A172 (cell line): ENCODE data around the gene CCDC18. TPM values are rescaled to one million over a fixed set of nuclear protein-coding genes. Genes with fewer than 3 reads are reported as not detected.
A peak's percentile ranks its signal among the peaks of the same experiment; 100 is the strongest.
"Not testable (repeated sequence)": the region's sequence is repeated elsewhere in the genome, so short reads cannot be mapped to it uniquely, and the experiment has no call there.

Experiments
- DNase-seq: peaks from one replicate; pipeline ENCODE4 v3.0.0-alpha.2; 2015; ENCODE audit warnings: low spot score
- total RNA-seq: library from RNA; depleted of rRNA; stranded (reverse); fragments of >200 nt; shearing (Covaris generic); gene quantifications from 2 replicates; pipeline ENCODE4 v1.2.3, GENCODE V29; 2014; rRNA removed

The CCDC18 gene, protein sequence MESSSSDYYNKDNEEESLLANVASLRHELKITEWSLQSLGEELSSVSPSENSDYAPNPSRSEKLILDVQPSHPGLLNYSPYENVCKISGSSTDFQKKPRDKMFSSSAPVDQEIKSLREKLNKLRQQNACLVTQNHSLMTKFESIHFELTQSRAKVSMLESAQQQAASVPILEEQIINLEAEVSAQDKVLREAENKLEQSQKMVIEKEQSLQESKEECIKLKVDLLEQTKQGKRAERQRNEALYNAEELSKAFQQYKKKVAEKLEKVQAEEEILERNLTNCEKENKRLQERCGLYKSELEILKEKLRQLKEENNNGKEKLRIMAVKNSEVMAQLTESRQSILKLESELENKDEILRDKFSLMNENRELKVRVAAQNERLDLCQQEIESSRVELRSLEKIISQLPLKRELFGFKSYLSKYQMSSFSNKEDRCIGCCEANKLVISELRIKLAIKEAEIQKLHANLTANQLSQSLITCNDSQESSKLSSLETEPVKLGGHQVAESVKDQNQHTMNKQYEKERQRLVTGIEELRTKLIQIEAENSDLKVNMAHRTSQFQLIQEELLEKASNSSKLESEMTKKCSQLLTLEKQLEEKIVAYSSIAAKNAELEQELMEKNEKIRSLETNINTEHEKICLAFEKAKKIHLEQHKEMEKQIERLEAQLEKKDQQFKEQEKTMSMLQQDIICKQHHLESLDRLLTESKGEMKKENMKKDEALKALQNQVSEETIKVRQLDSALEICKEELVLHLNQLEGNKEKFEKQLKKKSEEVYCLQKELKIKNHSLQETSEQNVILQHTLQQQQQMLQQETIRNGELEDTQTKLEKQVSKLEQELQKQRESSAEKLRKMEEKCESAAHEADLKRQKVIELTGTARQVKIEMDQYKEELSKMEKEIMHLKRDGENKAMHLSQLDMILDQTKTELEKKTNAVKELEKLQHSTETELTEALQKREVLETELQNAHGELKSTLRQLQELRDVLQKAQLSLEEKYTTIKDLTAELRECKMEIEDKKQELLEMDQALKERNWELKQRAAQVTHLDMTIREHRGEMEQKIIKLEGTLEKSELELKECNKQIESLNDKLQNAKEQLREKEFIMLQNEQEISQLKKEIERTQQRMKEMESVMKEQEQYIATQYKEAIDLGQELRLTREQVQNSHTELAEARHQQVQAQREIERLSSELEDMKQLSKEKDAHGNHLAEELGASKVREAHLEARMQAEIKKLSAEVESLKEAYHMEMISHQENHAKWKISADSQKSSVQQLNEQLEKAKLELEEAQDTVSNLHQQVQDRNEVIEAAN (N-terminal part only)
- total RNA-seq, result 10.0 and 11.7 TPM in 2 replicates

DNA sequence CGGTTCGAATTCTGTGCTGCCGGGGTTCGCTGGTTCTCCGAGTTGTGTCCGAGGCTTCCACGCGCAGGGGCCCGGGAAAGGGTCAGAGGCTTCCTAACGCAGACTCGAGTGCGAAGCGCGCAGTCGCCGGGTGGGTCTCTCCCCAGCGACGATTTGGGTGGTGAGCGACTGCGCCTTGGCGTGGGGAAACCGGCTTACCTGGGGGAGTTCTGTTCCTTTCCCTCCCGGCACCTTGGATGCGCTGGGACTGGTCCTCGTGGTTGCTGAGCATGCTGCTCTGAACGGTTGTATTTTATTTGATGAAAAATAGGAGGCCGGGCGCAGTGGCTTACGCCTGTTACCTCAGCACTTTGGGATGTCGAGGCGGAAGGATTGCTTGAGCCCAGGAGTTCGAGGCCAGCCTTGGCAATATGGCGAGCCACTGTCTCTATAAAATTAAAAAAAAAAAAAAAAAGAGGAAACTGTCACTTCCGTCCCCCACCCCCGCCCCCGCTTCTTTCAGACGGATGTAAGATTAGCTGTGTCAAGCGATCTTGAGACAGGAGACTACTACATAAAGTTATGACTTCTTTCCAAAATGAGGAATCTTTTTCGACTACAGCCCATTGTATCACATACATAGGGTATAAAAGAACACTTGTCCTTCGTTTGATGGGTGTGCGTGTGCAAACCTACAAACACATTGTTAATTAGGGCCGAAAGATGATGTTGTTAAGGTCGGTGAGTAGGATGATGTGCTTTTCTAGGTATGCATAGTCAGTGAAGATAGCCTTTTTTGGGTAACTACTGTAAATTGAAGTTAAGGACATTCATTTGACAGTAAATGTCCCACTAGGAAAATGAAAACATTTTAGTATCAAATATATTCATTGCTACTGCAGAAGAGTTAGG, at the start of gene CCDC18:
Gene CCDC18 (plus strand): TSS at position 2 of the 891 bp plus-strand sequence. CDS start 2,638 bp downstream, outside the sequence.
- peak; percentile 11 for DNase-seq

DNA sequence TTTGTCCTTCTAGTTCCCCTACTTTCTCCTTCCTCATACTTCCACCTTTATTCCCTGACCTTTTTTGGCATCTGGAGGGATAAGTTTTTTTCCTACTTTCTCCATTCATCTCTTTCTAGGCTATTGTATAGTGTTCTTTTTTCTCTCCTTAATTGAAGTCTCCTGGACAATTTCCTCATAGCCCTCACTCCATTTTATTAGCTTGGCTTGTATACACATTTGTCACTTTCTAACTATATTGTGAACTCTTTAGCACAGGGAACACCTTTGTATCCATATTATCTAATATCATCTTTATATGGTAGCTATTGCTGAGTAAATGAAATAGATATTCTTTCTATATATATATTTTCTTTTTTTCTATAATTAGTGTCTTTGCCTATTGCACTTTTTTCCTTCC, 47.9 kb upstream of the CCDC18 start:
- no peak for DNase-seq

DNA sequence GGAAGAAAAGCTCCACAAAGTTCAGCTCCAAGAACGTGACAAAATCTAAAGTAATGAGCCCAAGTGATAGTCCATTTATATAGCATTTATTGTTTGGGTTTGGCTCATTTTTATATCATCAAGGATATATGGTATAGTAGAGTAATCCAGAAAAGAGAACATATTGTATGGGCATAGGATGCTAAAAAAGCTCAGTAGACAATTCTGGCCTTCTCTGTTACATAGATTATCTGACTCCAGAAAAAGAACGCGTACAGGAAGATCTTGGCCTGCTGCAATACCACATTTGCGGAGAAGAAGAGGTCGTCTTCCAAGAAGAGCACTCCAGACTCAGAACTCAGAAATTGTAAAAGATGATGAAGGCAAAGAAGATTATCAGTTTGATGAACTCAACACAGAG, 44.1 kb upstream of the CCDC18 start:
- DNase-seq, result no peak

DNA sequence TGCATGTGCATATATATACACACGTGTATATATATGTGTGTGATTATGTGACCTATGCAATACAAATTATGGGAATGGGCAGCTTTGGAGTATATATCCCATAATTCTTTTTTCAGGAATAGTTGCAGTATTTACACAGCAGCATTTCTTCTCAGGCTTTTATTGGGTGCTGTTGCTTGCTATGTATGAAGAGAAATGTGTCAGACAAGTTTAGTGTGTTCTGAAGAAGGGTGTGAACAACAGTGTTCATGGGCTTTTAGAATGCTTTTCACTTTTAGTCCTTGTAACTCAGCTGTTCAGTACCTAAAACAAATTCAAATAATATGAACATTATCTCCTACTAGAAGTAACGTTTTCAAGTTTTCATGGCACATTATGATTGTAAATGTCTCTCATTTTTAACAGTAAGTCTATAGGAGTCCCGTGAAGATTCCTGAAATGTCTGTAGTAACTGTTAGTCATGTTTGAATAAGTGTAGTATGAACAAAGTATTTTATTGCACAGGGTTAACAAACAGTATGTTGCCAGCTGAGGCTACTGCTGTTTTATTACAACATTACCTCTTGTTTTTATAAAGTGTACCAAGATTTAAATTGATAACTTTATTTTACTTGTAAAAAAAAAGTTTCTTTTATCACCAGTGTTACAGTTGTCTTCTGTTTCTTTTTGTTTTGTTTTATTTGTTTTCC, 42.8 kb upstream of the CCDC18 start:
- DNase-seq, result no peak

DNA sequence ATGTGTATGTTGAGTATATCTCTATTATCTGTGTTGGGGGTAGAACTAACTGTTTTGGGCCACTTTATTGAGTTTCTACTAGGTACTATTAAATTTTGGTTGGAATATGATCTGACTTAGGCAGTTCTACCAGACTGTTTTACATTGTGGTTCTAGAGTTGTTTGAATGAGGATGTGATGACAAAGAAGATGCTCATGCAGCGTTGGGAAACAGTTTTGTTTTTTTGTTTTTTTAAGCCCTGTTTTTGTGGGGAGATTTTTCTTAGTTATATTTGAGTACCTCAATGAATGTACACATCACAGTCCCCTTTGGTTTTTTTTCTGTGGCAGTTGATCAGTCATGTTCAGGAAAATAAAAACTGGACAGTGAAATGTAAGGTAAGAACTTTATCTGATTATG, 40.4 kb upstream of the CCDC18 start:
- DNase-seq, result no peak

DNA sequence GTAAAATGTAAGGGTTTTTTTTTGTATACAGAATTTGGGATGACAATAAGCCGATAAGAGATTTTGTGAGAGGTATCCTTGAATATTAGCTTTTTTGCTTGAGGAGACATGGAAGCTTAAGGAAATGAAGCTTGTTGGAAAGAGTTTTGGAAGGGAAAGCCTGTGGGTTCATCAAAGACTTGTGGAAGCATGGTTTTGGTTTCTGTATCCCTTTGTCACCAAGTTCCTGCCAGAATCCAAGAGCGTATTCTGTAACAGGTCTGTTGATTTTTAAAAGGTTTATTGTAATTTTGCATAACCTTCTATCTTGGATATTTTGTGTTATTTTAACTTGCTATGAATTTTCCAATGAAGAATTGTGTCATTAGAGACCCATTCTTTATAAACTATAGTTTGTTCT, 38.4 kb upstream of the CCDC18 start:
- no peak for DNase-seq

DNA sequence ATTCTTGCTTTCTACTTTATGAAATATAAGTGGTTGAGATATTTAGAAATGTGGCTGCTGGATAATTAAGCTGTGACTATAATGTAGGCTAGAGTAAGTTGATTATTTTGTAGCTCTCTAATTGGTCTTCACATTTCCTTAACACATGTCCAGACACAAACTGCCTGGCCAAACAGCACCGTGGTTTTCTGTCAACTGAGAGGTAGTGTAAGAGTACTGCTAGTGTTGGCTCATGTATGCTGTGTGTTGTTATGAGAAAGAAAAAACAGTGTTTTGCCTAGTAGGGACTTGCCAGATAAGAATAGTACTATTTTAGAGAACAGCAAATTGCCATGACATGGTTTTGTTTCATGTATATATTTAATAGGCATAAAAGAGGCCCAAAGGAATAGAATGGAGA, 37.4 kb upstream of the CCDC18 start:
- no peak for DNase-seq

DNA sequence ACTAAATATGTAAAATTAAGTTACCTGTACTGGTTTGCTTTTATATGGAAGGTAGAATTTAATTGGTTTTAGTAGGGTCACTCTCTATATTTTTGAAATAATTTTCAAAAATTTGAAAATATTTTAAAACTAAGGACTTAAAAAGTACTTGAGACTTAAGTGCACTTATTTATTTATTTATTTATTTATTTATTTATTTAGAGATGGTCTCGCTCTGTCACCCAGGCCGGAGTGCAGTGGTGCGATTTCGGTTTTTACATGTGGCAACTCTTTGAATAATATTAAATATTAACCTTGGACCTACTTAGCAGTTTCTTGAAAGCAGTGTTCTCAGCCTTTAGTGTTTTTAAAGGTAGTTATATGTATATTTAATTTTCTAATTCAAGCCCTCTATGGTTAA, 36.8 kb upstream of the CCDC18 start:
- DNase-seq, result no peak

DNA sequence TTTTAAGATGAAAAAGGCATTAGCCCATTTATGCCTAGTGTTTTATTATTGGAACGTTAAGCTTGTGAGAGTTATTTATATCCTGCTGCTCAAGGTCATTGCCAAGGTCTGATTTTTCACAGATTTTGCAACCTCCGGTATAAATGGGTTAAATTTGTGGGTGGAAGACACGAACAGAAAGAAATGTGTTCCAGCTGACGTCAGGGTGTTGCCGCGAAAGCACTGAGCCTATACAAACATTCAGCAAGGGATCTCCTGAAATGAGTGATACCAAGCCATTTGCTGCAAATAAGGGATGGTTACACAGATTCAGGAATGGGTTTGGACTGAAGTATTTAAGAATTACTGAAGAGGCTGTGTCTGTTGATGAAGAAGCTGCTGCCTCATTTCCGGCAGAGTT, 32.5 kb upstream of the CCDC18 start:
- no peak for DNase-seq

DNA sequence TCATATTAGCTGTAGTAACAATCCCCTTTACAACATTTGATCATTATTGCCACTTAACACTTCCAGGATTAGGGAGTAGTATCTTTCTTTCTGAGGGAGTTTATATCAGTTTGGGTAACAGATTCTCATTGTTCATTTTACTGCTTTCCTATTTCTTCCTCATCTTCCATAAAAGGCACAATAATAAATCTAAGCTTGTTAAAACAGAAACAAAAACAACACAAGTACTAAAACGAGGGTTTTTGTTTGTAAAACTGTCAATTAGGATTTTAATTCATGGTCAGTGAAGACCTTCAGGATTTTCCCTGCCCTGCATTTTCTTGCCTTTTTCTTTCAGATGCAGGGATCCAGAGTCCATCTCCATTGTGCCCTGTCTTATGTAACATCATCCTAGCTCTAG, 29.8 kb upstream of the CCDC18 start:
- DNase-seq, result no peak

DNA sequence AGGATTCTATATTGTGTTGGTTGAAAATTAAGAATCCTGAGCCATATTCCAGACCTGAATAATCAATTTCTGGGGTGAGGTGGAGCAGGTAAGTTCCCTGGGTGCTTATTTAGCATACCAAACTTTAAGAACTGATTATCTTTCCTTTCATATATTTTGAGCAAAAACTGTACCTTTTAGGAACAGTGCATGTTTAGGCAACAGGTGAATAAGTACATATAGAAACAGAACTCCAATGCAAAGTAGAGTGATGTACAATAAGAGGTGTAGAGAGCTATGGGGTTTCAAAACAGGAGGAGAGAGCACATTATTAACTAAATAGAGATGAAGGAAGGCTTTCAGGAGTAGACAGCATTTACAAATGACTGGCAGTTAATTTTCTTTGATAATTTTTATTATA, 29.1 kb upstream of the CCDC18 start:
- DNase-seq, result no peak

DNA sequence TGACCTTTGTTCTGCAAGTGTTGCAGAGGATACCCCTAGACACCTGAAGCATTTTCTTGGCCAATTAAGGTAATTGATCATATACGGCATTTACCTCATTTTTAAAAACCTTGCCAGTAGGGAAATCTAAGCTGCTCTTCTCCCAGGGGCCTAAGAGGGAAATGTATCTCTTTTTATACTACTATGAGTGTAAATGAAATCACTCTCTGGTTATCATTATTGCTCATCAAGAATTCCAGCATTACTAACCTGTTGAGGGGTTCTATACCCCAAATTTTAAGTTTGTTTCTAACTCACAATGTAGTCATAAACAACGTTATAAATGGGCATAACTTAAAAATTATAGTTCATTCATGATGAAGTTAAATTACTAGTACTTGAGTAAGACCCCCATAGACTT, 27.7 kb upstream of the CCDC18 start:
- DNase-seq, result no peak

DNA sequence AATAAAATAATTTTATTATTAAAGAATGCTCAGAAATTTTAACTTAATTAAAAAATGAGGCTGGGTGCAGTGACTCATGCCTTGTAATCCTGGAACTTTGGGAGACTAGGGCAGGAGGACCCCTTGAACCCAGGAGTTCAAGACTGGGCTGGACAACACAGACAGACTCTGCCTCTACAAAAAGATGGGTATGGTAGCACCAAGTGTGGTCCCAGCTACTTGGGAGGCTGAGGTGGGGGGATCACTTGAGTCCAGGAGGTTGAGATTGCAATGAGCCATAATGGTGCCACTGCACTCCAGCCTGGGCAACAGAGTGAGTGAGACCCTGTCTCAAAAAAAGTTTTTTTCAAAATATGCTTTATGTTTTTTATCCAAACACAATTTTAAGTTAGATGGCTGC, 25.6 kb upstream of the CCDC18 start:
- DNase-seq, result no peak

DNA sequence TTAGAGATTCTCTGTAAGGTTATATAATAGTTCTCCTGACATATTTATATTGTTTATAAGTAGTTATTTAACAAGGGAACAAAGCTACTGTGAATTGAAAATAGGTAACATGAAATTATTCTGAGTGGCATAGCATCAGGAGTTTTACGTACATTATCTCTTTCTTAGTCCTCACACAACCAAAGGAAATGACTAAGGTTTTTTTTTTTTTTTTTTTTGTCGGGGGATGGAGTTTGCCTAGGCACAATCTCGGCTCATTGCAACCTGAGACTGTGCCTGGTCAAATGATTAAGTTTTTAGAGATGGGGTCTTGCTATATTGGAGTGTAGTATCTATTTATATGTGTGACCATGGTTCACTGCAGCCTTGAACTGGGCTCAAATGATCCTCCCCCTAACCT, 25.2 kb upstream of the CCDC18 start:
- DNase-seq, result peak; percentile 0

DNA sequence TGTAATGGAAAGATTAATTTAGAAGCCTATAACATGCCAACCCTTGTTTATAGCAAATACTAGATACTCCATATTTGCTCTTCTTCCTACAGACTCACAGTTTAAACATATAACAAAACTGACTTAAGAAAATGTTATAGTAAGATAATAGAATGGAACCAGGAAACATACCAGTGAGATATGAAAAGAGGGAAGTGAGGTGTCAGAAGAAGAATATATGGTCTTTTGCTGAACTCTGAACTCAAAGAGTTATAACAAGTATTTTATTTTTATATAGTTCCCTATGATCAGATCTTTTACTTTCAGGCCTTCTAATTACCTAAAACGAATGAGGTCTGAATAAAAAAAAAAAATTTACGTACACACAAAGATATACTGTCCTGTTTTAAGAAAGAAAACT, 21.2 kb upstream of the CCDC18 start:
- no peak for DNase-seq

DNA sequence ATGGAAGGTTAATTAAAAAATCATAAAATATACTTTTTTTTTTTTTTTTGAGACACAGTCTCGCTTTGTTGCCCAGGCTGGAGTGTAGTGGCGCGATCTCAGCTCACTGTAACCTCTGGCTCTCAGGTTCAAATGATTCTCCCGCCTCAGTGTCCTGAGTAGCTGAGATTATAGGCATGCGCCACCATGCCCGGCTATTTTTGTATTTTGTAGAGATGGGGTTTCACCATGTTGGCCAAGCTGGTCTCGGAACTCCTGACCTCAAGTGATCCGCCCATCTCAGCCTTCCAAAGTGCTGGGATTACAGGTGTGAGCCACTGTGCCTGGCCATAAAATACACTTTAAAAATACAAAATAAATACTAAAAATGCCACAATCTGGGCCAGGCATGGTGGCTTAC, 17.2 kb upstream of the CCDC18 start:
- not testable (repeated sequence) for DNase-seq

DNA sequence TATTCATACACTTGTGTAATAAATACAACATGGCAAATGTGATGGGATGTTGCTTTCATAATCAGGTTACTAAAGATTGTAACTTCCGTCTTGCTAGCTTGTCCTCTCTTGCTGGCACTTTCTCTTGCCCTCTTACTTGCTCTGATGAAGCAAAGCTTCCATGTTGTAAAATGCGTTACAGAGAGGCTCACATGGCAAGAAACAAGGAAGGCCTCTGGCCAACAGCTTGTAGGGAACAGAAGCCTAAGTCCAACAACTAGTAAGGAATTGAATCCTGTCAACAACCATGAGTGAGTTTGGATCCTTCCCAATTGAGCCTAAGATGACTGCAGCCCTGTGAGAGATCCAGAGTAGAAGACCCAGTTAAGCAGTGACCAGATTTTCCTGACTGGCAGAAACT, 15.7 kb upstream of the CCDC18 start:
- no peak for DNase-seq

DNA sequence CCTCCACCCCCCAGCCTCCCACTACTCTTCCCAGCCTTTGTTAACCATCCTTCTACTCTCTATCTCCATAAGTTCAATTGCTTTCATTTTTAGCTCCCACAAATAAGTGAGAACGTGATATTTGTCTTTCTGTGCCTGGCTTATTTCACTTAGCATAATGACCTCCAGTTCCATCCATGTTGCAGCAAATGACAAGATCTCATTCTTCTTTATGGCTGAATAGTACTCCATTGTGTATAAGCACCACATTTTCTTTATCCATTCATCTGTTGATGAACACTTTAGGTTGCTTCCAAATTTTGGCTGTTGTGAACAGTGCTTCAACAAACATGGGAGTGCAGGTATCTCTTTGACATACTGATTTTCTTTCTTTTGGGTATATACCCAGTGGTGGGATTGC, 14.6 kb upstream of the CCDC18 start:
- not testable (repeated sequence) for DNase-seq

DNA sequence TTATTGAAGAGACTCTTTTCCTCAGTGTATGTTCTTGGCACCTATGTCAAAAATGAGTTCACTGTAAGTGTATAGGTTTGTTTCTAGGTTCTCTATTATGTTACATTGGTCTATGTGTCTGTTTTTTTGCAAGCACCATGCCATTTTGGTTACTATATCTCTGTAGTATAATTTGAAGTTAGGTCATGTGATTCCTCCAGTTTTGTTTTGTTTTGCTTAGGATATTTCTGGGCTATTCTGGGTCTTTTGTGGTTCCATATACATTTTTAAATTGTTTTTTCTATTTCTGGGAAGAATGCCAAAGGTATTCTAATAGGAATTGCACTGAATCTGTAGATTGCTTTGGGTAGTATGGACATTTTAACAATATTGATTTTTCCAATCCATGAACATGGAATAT, 13.5 kb upstream of the CCDC18 start:
- no peak for DNase-seq

DNA sequence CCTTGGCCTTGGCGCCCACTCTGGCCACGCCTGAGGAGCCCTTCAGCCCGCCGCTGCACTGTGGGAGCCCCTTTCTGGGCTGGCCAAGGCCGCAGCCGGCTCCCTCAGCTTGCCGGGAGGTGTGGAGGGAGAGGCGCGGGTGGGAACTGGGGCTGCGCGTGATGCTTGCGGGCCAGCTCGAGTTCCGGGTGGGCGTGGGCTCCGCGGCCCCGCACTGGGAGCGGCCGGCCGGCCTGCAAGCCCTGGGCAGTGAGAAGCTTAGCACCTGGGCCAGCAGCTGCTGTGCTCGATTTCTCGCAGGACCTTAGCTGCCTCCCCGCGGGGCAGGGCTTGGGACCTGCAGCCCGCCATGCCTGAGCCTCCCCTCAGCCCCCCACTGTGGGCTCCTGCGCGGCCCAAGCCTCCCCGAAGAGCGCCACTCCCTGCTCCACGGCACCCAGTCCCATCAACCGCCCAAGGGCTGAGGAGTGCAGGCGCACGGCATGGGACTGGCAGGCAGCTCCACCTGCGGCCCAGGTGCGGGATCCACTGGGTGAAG, 10.3 kb upstream of the CCDC18 start:
- DNase-seq, result not testable (repeated sequence)
